NB4 (cell line): ENCODE results near the gene NCOA3.

Source experiments
- DNase-seq: peaks from one replicate; pipeline ENCODE4 v3.0.0; 2010; ENCODE audit warnings: low read depth
- H3K4me3 ChIP-seq: one replicate; pipeline ENCODE4 v1.5.1; 2011; ENCODE audit warnings: mild to moderate bottlenecking, low read depth, low read length, moderate library complexity
- CTCF ChIP-seq: IDR thresholded peaks from one replicate; pipeline ENCODE4 v1.5.1; 2012; ENCODE audit warnings: low read depth, low read length
- MYC ChIP-seq: IDR thresholded peaks from 2 replicates; pipeline ENCODE4 v1.6.1; 2011; ENCODE audit warnings: low read depth, low read length
- POLR2A ChIP-seq: IDR thresholded peaks from 2 replicates; pipeline ENCODE4 v1.6.1; 2011; ENCODE audit warnings: mild to moderate bottlenecking; ENCODE audit not compliant: insufficient read length; ENCODE audit errors: extremely low read depth
- TF ChIP-seq, protein P1 (sequence below): IDR thresholded peaks from 2 replicates; pipeline ENCODE4 v1.6.1; 2011; ENCODE audit warnings: low read depth, low read length

NCOA3 gene

DNA sequence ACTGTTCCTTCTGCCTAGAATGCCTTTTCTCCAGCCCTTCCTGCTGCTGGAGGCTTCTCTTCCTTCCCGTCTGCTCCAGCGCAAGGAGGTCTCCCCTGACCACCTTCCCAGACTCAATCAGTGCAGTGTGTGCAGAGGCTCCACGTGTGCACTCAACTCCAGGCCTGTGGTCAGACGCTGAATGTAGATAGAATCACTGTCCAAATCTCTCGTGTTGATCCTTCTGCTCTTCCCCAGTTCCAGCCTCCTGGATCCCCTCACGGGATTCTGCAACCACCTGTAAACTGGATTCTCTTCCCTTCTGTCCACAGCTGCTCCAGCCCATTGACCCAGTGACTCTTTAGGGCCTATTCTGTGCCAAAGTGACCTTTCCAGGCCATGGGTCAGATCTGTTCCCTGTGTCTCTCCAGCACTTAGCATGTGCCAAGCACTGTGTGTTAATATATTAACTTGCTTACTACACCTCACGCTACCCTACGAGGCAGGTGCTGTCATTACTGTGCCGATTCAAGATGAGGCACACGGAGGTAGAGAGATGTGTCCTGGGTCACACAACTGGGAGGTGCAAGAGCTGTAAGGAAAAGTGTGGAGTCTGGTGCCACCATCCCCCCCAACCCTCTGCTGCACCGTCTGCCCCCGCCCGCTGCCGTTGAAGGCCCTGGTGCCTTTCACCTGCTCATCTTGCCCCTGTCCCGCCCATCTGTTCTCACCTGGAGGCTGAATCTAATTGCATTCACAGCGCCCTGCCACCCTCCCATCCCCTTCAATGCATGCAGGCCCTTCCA is 171.4 kb downstream of the NCOA3 start:
- DNase-seq, result no peak
- TF ChIP-seq CTCF (no peak), MYC (no peak), POLR2A (no peak)
- TF ChIP-seq, protein P1, sequence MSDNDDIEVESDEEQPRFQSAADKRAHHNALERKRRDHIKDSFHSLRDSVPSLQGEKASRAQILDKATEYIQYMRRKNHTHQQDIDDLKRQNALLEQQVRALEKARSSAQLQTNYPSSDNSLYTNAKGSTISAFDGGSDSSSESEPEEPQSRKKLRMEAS, result no peak
- no peak overlapping the region for H3K4me3 ChIP-seq

GRCh38 chr20:47673671-47673955 is 171.9 kb downstream of the NCOA3 start:
- TF ChIP-seq, protein P1, result no peak
- TF ChIP-seq CTCF (no peak), POLR2A (no peak), MYC (no peak)
- H3K4me3 ChIP-seq, result no peak overlapping the region
- no peak for DNase-seq

- no peak overlapping the region for H3K4me3 ChIP-seq
- no peak for DNase-seq
- TF ChIP-seq POLR2A (no peak), CTCF (no peak), MYC (no peak)
- TF ChIP-seq, protein P1, result no peak
Measured at GRCh38 chr20:47674145-47674544, 172.5 kb downstream of the NCOA3 start.

GRCh38 chr20:47674686-47675085 is 173.0 kb downstream of the NCOA3 start:
- TF ChIP-seq, protein P1, result no peak
- TF ChIP-seq MYC, result no peak
- no peak for TF ChIP-seq CTCF
- TF ChIP-seq POLR2A, result no peak
- no peak for DNase-seq
- H3K4me3 ChIP-seq, result no peak overlapping the region

- no peak overlapping the region for H3K4me3 ChIP-seq
- no peak for TF ChIP-seq CTCF
- no peak for TF ChIP-seq POLR2A
- TF ChIP-seq, protein P1, result no peak
- TF ChIP-seq MYC, result no peak
- no peak for DNase-seq
Measured at GRCh38 chr20:47675190-47676142, 173.8 kb downstream of the NCOA3 start.
